GM19023 (cell line): Measurements from ENCODE around the gene ANKRD10.
"Not testable (repeated sequence)": the region's sequence is repeated elsewhere in the genome, so short reads cannot be mapped to it uniquely, and the experiment has no call there.

Source experiments
- ATAC-seq: cut with Tn5 transposase; IDR thresholded peaks from one replicate; pipeline ENCODE4 v1.9.1; 2021; ENCODE audit warnings: mild to moderate bottlenecking, moderate library complexity; ENCODE audit not compliant: unreplicated experiment

ANKRD10 gene

GRCh38 chr13:110869805-110870706 is 44.8 kb downstream of the ANKRD10 start:
- ATAC-seq: no peak

GRCh38 chr13:110869231-110869804 is 45.6 kb downstream of the ANKRD10 start:
- ATAC-seq: no peak

GRCh38 chr13:110868720-110869119 is 46.1 kb downstream of the ANKRD10 start:
- ATAC-seq: no peak

GRCh38 chr13:110867380-110867779 is 47.5 kb downstream of the ANKRD10 start:
- ATAC-seq: no peak

GRCh38 chr13:110866491-110867170 is 48.2 kb downstream of the ANKRD10 start:
- no peak for ATAC-seq

GRCh38 chr13:110863685-110864084 is 51.2 kb downstream of the ANKRD10 start:
- no peak for ATAC-seq

- no peak for ATAC-seq
Measured at GRCh38 chr13:110860983-110861382, 53.9 kb downstream of the ANKRD10 start.

- no peak for ATAC-seq
Measured at GRCh38 chr13:110856942-110857835, 57.7 kb downstream of the ANKRD10 start.

- no peak for ATAC-seq
Measured at GRCh38 chr13:110855363-110855762, 59.5 kb downstream of the ANKRD10 start.

GRCh38 chr13:110854866-110855265 is 60.0 kb downstream of the ANKRD10 start:
- no peak for ATAC-seq

GRCh38 chr13:110853235-110853721 is 61.6 kb downstream of the ANKRD10 start:
- ATAC-seq: no peak

GRCh38 chr13:110850840-110851239 is 64.0 kb downstream of the ANKRD10 start:
- no peak for ATAC-seq

- ATAC-seq: no peak
Measured at GRCh38 chr13:110850006-110850405, 64.9 kb downstream of the ANKRD10 start.

GRCh38 chr13:110845520-110845919 is 69.3 kb downstream of the ANKRD10 start:
- ATAC-seq: no peak

- no peak for ATAC-seq
Measured at GRCh38 chr13:110841846-110842245, 73.0 kb downstream of the ANKRD10 start.

GRCh38 chr13:110841406-110841805 is 73.5 kb downstream of the ANKRD10 start:
- ATAC-seq: no peak

- no peak for ATAC-seq
Measured at GRCh38 chr13:110838867-110839538, 75.9 kb downstream of the ANKRD10 start.

- ATAC-seq: no peak
Measured at GRCh38 chr13:110838116-110838515, 76.8 kb downstream of the ANKRD10 start.

- not testable (repeated sequence) for ATAC-seq
Measured at GRCh38 chr13:110837397-110838061, 77.3 kb downstream of the ANKRD10 start.

GRCh38 chr13:110836605-110836903 is 78.3 kb downstream of the ANKRD10 start:
- ATAC-seq: no peak
